Calu3 (cell line): Measurements from ENCODE around the gene PCDHA13. TPM values are rescaled to one million over a fixed set of nuclear protein-coding genes. Genes with fewer than 3 reads are reported as not detected.

ENCODE experiments used
- BruUV-seq: library from RNA; stranded (reverse); fragments of 400-500 nt; replicated peaks from 2 replicates; lab custom pipeline; 2021; lab: Mats Ljungman, UMichigan
- CTCF ChIA-PET: fragments of 300-600 bp; sonication (Branson Sonifier 250); formaldehyde crosslinking; loops from one replicate; lab custom pipeline; 2022; ENCODE audit warnings: antibody characterized with exemption; lab: Charles Lee
- DNase-seq: peaks from one replicate; pipeline ENCODE4 v3.0.0; 2022
- H3K27ac Mint-ChIP-seq: one replicate; pipeline ENCODE4 v1.8.0; 2022; ENCODE audit warnings: mixed read lengths; ENCODE audit not compliant: unreplicated experiment
- H3K27me3 Mint-ChIP-seq: one replicate; pipeline ENCODE4 v1.8.0; 2022; ENCODE audit warnings: mixed read lengths; ENCODE audit not compliant: unreplicated experiment
- H3K36me3 Mint-ChIP-seq: one replicate; pipeline ENCODE4 v1.8.0; 2022; ENCODE audit warnings: mild to moderate bottlenecking, moderate library complexity, mixed read lengths; ENCODE audit not compliant: insufficient read depth, unreplicated experiment
- H3K4me1 Mint-ChIP-seq: one replicate; pipeline ENCODE4 v1.8.0; 2022; ENCODE audit warnings: mild to moderate bottlenecking, low read depth, mixed read lengths; ENCODE audit not compliant: unreplicated experiment
- H3K4me3 Mint-ChIP-seq: one replicate; pipeline ENCODE4 v1.8.0; 2022; ENCODE audit warnings: mild to moderate bottlenecking, low read depth, moderate library complexity, mixed read lengths; ENCODE audit not compliant: unreplicated experiment
- H3K9me3 Mint-ChIP-seq: one replicate; pipeline ENCODE4 v1.8.0; 2022; ENCODE audit warnings: low read depth, mixed read lengths; ENCODE audit not compliant: unreplicated experiment
- intact Hi-C: fragments of 100-400 bp; cut with micrococcal nuclease; formaldehyde crosslinking; loops from one replicate; pipeline ENCODE4 v1.10.0; 2022; ENCODE audit not compliant: unreplicated experiment
- total RNA-seq: library from RNA; stranded (reverse); gene quantifications from 2 replicates; pipeline ENCODE4 v1.2.3, GENCODE V29; 2022
- TF ChIP-seq, protein P1 (sequence below): fragments of 200-600 bp; IDR thresholded peaks from one replicate; pipeline ENCODE4 v1.8.0; 2022; ENCODE audit warnings: antibody characterized with exemption; ENCODE audit not compliant: unreplicated experiment

PCDHA13 gene
- total RNA-seq, 1 experiment from 2014 or later, result 2.0 TPM

DNA sequence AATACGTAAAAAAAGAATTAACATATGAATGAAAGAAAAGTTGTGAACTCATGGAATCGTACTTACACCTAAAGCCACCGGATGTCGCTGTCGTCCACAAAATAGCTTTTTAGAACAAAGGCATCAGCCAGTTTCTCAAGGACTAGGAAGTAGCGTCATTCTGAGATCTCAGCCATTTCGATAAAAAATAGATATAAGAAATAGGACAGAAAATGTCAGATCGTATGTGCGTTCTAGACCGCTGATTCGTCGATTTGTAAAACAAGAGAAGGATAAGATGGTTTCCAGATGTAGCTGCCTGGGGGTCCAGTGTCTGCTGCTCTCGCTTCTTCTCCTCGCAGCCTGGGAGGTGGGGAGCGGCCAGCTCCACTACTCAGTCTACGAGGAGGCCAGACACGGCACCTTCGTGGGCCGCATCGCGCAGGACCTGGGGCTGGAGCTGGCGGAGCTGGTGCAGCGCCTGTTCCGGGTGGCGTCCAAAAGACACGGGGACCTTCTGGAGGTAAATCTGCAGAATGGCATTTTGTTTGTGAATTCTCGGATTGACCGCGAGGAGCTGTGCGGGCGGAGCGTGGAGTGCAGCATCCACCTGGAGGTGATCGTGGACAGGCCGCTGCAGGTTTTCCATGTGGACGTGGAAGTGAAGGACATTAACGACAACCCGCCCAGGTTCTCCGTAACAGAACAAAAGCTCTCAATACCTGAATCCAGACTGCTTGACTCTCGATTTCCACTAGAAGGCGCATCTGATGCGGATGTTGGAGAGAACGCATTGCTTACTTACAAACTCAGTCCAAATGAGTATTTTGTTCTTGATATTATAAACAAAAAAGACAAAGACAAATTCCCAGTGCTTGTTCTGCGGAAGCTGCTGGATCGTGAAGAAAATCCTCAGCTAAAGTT is 25.9 kb upstream of the PCDHA13 start, which contains the start of gene PCDHA10:
TSS of gene PCDHA10 (plus strand) at position 126 of the 903 bp plus-strand sequence. CDS start at position 278, 152 bp downstream.
- Mint-ChIP-seq H3K4me1 (no peaks in the 10 kb centered on the region), H3K27me3 (no peaks in the 10 kb centered on the region), H3K27ac (no peak within 1 kb of the TSS), H3K4me3 (no peak within 1 kb of the TSS), H3K36me3 (peaks cover 4% of the 10 kb centered on the region), H3K9me3 (peaks cover 5% of the 10 kb centered on the region)
- BruUV-seq, result no TSS peak
- intact Hi-C loops, result no loop called here
- TF ChIP-seq, protein P1, sequence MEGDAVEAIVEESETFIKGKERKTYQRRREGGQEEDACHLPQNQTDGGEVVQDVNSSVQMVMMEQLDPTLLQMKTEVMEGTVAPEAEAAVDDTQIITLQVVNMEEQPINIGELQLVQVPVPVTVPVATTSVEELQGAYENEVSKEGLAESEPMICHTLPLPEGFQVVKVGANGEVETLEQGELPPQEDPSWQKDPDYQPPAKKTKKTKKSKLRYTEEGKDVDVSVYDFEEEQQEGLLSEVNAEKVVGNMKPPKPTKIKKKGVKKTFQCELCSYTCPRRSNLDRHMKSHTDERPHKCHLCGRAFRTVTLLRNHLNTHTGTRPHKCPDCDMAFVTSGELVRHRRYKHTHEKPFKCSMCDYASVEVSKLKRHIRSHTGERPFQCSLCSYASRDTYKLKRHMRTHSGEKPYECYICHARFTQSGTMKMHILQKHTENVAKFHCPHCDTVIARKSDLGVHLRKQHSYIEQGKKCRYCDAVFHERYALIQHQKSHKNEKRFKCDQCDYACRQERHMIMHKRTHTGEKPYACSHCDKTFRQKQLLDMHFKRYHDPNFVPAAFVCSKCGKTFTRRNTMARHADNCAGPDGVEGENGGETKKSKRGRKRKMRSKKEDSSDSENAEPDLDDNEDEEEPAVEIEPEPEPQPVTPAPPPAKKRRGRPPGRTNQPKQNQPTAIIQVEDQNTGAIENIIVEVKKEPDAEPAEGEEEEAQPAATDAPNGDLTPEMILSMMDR, result no peak
- CTCF ChIA-PET, result no interaction called here
- no peak for DNase-seq

DNA sequence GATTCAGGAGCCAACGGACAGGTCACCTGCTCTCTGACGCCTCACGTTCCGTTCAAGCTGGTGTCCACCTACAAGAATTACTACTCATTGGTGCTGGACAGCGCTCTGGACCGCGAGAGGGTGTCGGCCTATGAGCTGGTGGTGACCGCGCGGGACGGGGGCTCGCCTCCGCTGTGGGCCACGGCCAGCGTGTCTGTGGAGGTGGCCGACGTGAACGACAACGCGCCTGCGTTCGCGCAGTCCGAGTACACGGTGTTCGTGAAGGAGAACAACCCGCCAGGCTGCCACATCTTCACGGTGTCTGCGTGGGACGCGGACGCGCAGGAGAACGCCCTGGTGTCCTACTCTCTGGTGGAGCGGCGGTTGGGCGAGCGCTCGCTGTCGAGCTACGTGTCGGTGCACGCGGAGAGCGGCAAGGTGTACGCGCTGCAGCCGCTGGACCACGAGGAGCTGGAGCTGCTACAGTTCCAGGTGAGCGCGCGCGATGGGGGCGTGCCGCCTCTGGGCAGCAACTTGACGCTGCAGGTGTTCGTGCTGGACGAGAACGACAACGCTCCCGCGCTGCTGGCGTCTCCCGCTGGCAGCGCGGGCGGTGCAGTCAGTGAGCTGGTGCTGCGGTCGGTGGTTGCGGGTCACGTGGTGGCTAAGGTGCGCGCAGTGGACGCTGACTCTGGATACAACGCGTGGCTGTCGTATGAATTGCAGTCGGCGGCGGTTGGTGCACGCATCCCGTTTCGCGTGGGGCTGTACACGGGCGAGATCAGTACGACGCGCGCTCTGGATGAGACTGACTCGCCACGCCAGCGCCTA is 24.5 kb upstream of the PCDHA13 start:
- TF ChIP-seq, protein P1, result no peak
- no peaks in the 10 kb centered on the region for H3K4me1 Mint-ChIP-seq
- H3K27ac Mint-ChIP-seq, result no peak overlapping the region
- peaks cover 5% of the 10 kb centered on the region for H3K9me3 Mint-ChIP-seq
- peaks cover 4% of the 10 kb centered on the region for H3K36me3 Mint-ChIP-seq
- DNase-seq, result no peak
- H3K27me3 Mint-ChIP-seq, result no peaks in the 10 kb centered on the region
- H3K4me3 Mint-ChIP-seq, result no peak overlapping the region
- BruUV-seq, result no TSS peak
- CTCF ChIA-PET, result no interaction called here
- intact Hi-C loops, result no loop called here

DNA sequence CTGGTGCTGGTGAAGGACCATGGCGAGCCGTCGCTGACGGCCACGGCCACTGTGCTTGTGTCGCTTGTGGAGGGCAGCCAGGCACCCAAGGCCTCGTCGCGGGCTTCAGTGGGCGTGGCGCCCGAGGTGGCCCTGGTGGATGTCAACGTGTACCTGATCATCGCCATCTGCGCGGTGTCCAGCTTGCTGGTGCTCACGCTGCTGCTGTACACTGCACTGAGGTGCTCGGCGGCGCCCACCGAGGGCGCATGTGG is 24.0 kb upstream of the PCDHA13 start:
- H3K36me3 Mint-ChIP-seq, result peaks cover 2% of the 10 kb centered on the region
- H3K4me3 Mint-ChIP-seq, result no peak overlapping the region
- H3K27ac Mint-ChIP-seq, result no peak overlapping the region
- TF ChIP-seq, protein P1, result no peak
- no peaks in the 10 kb centered on the region for H3K27me3 Mint-ChIP-seq
- CTCF ChIA-PET, result no interaction called here
- intact Hi-C loops, result no loop called here
- no TSS peak for BruUV-seq
- no peaks in the 10 kb centered on the region for H3K4me1 Mint-ChIP-seq
- DNase-seq, result no peak
- peaks cover 5% of the 10 kb centered on the region for H3K9me3 Mint-ChIP-seq

DNA sequence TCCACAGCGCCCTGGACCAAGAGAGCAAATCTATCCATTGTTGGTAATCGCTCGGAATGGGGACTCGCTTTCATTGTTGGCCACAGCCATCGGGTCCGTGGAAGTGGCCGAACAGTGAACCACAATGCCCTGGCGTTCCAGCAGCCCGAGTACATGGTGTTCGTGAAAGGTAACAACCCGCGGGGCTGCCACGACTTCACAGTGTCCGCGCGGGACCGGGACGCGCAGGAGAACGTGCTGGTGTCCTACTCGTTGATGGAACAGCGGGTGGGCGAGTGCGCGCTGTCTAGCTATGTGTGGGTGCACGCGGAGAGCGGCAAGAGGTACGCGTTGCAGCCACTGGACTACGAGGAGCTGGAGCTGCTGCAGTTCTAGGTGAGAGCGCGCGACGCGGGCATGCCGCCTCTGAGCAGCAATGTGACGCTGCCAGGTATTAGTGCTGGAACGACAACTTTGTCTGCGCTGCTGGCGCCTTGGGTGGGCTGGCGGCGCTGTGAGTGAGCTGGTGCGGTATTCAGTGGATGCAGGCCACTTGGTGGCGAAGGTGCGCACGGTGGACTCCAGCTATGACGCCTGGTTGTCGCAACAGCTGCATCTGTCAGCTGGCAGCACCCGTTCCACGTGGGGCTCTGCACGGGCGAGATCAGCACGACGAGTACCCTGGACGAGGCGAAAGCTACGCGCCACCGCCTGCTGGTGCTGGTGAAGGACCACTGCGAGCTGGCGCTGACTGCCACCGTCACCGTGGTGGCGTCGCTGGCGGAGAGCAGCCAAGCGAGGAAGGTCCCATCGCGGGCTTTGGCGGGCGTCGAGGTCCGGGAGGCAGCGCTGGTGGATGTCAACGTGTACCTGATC is 19.3 kb upstream of the PCDHA13 start:
- TF ChIP-seq, protein P1, result no peak
- no TSS peak for BruUV-seq

More for the DNA sequence above, 19.3 kb upstream of the PCDHA13 start:
- no peak for DNase-seq
- CTCF ChIA-PET, result interaction anchor here (0.5 kb wide), 1 partner anchor 698 kb away, joined by 3 read pairs; no protein-coding TSS in a partner anchor
- Mint-ChIP-seq H3K27me3 (no peaks in the 10 kb centered on the region), H3K36me3 (no peaks in the 10 kb centered on the region), H3K4me3 (no peak overlapping the region), H3K27ac (no peak overlapping the region), H3K9me3 (peaks cover 4% of the 10 kb centered on the region), H3K4me1 (no peaks in the 10 kb centered on the region)
- intact Hi-C loops, result no loop called here
